ENCODE results near the gene MRPL10.

The MRPL10 gene

GRCh38 chr17:47812146-47812920 is 19.0 kb downstream of the MRPL10 start:
- no peak for DNase-seq

- no peak for DNase-seq
Observed at GRCh38 chr17:47811709-47812108, 19.6 kb downstream of the MRPL10 start.

GRCh38 chr17:47810901-47811635 is 20.3 kb downstream of the MRPL10 start:
- DNase-seq = no peak

- no peak for DNase-seq
Observed at GRCh38 chr17:47810200-47810821, 21.0 kb downstream of the MRPL10 start.

- DNase-seq = no peak
Observed at GRCh38 chr17:47808830-47809480, 22.4 kb downstream of the MRPL10 start.

- DNase-seq = no peak
Observed at GRCh38 chr17:47808036-47808829, 23.1 kb downstream of the MRPL10 start.

- no peak for DNase-seq
Observed at GRCh38 chr17:47807421-47807820, 23.9 kb downstream of the MRPL10 start.

GRCh38 chr17:47806913-47807255 is 24.5 kb downstream of the MRPL10 start:
- no peak for DNase-seq

- DNase-seq = no peak
Observed at GRCh38 chr17:47806026-47806912, 25.1 kb downstream of the MRPL10 start.

- no peak for DNase-seq
Observed at GRCh38 chr17:47804461-47804860, 26.9 kb downstream of the MRPL10 start.

- no peak for DNase-seq
Observed at GRCh38 chr17:47803751-47804150, 27.6 kb downstream of the MRPL10 start.

- no peak for DNase-seq
Observed at GRCh38 chr17:47803201-47803600, 28.1 kb downstream of the MRPL10 start.

GRCh38 chr17:47802341-47803022 is 28.9 kb downstream of the MRPL10 start:
- peak; percentile 47 for DNase-seq

- DNase-seq = no peak
Observed at GRCh38 chr17:47801906-47802305, 29.4 kb downstream of the MRPL10 start.

- no peak for DNase-seq
Observed at GRCh38 chr17:47801176-47801765, 30.1 kb downstream of the MRPL10 start.

- no peak for DNase-seq
Observed at GRCh38 chr17:47800686-47801085, 30.7 kb downstream of the MRPL10 start.

- no peak for DNase-seq
Observed at GRCh38 chr17:47797797-47798196, 33.5 kb downstream of the MRPL10 start.

- no peak for DNase-seq
Observed at GRCh38 chr17:47792979-47793378, 38.4 kb downstream of the MRPL10 start.

- no peak for DNase-seq
Observed at GRCh38 chr17:47792457-47792856, 38.9 kb downstream of the MRPL10 start.

- DNase-seq = no peak
Observed at GRCh38 chr17:47791025-47791424, 40.3 kb downstream of the MRPL10 start.
